ENCODE measurements around the gene CHN2.

Gene CHN2

GRCh38 chr7:29356631-29357030, 162.1 kb downstream of the CHN2 start:
- no peak for DNase-seq (ENCODE audit: low read depth)
- H3K4me3 ChIP-seq (ENCODE audit: low read depth, low read length), result no peak overlapping the region
- no peak for TF ChIP-seq POLR2A (IDR thresholded peaks at IDR 0.05; ENCODE audit: extremely low read depth, insufficient read length)
- TF ChIP-seq CTCF (IDR thresholded peaks at IDR 0.05; ENCODE audit: low read depth, low read length), result no peak
- TF ChIP-seq MAX (IDR thresholded peaks at IDR 0.05; ENCODE audit: low read depth, low read length), result no peak
- no peak for TF ChIP-seq MYC (IDR thresholded peaks at IDR 0.05; ENCODE audit: low read depth, low read length)

DNA sequence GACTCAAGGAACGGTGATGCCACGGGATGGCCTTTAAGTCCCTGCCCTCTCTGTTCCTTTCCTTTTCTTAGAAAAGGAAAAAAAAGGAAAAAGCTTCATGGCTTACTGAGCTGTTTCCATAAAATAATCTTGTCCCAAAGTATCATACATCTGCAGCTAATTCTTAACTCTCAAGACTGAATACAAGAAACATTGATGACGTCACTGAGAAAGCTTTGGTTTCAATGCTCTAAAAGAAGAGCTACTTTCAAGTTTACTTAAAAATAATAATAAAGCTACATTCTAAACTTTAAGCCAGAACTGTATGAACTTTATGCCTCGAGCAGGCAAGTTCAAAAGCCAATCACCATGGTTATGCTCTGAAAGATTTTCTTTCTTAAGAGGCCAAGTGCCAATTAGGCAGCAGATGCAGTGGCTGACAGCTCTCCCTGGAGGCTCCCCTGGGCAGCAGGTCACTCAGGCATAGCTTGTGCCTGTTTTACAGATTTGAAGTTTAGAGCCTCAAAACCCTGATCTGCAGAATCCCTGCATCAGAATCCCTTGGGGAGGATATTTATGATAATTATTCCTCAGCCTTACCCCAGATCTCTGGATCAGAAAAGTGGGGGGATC, 165.0 kb downstream of the CHN2 start:
- DNase-seq (ENCODE audit: low read depth), result no peak
- H3K4me3 ChIP-seq (ENCODE audit: low read depth, low read length), result no peak overlapping the region
- TF ChIP-seq CTCF (IDR thresholded peaks at IDR 0.05; ENCODE audit: low read depth, low read length) (no peak), POLR2A (IDR thresholded peaks at IDR 0.05; ENCODE audit: extremely low read depth, insufficient read length) (no peak), MAX (IDR thresholded peaks at IDR 0.05; ENCODE audit: low read depth, low read length) (no peak), MYC (IDR thresholded peaks at IDR 0.05; ENCODE audit: low read depth, low read length) (no peak)

DNA sequence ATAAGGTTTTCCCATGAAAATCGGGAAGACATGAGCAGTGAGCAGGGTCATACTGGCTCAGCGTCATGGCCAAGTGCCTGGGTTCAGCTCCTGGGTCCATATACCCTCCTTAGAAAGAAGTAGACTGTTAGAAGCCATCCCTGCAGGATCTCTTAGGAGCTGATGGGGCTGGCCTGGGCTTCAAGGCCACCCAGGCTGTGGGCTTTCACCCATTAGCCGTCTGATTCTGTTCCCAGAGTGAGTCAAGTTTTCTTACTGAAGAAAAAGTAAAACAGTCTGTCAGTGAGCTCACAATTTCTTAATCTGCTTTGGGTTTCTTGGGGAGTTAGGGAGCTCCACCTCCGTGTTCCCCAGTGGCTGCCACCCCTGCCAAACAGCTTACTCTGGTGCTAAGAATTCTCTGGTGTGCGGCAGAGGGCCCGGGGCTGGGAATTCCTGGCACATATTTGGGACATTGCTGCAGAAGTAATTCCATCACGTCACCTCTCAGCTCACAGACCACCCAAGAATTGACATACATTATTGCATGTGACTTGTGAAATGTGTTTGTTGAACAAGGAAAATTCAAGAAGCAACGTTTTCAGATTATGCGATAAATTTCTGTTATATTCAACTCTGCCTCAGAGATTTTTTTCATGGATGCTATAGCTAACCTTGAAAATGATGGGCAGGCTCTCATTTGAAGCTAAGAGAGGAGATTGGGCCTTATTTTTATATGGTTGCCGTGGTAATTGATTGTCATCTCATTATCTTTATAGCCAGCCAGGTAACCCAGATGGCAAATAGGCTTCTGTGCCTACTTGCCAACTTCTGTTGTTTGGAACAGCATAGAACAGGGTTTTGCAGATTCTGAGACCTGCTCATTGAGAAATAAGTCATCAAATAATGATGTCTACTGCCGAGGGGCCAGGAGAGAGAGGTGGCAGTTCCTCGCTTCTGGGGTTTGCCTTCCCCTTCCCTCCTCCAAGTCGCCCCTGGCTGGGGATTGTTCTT, 166.4 kb downstream of the CHN2 start:
- DNase-seq (ENCODE audit: low read depth), result no peak
- TF ChIP-seq MYC (IDR thresholded peaks at IDR 0.05; ENCODE audit: low read depth, low read length), result no peak
- TF ChIP-seq MAX (IDR thresholded peaks at IDR 0.05; ENCODE audit: low read depth, low read length), result no peak
- no peak for TF ChIP-seq POLR2A (IDR thresholded peaks at IDR 0.05; ENCODE audit: extremely low read depth, insufficient read length)
- no peak for TF ChIP-seq CTCF (IDR thresholded peaks at IDR 0.05; ENCODE audit: low read depth, low read length)
- no peak overlapping the region for H3K4me3 ChIP-seq (ENCODE audit: low read depth, low read length)

DNA sequence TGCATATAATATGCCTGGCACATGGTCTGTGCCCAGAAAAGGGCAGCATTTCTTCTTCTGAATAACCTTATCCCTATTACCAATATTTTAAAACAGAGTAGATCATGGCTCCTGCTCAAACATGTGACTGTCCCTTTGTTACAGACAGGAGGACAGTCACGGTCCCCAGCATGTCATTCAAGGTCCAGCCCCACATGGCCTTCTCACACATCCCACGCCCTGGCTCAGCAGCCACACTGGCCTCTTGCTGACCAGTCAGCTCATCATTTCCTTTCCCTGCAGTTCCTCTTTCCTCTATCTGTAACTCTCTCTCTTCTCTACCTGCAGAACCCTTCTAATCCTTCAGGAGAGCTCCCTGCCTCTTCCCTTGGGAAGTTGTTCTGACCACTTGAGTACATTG, 167.8 kb downstream of the CHN2 start:
- DNase-seq (ENCODE audit: low read depth), result no peak
- no peak overlapping the region for H3K4me3 ChIP-seq (ENCODE audit: low read depth, low read length)
- no peak for TF ChIP-seq MYC (IDR thresholded peaks at IDR 0.05; ENCODE audit: low read depth, low read length)
- no peak for TF ChIP-seq CTCF (IDR thresholded peaks at IDR 0.05; ENCODE audit: low read depth, low read length)
- no peak for TF ChIP-seq MAX (IDR thresholded peaks at IDR 0.05; ENCODE audit: low read depth, low read length)
- no peak for TF ChIP-seq POLR2A (IDR thresholded peaks at IDR 0.05; ENCODE audit: extremely low read depth, insufficient read length)

GRCh38 chr7:29363636-29364425, 169.3 kb downstream of the CHN2 start:
- no peak for DNase-seq (ENCODE audit: low read depth)
- H3K4me3 ChIP-seq (ENCODE audit: low read depth, low read length), result no peak overlapping the region
- TF ChIP-seq POLR2A (IDR thresholded peaks at IDR 0.05; ENCODE audit: extremely low read depth, insufficient read length) (no peak), CTCF (IDR thresholded peaks at IDR 0.05; ENCODE audit: low read depth, low read length) (no peak), MYC (IDR thresholded peaks at IDR 0.05; ENCODE audit: low read depth, low read length) (no peak), MAX (IDR thresholded peaks at IDR 0.05; ENCODE audit: low read depth, low read length) (no peak)
